ENCODE measurements around the gene YAP1.

YAP1 gene

GRCh38 chr11:102109896-102110760, at the start of gene YAP1:
YAP1 (plus strand) TSS chr11:102110447; CDS start chr11:102110849, 402 bp downstream.
- DNase-seq: no peak

DNA sequence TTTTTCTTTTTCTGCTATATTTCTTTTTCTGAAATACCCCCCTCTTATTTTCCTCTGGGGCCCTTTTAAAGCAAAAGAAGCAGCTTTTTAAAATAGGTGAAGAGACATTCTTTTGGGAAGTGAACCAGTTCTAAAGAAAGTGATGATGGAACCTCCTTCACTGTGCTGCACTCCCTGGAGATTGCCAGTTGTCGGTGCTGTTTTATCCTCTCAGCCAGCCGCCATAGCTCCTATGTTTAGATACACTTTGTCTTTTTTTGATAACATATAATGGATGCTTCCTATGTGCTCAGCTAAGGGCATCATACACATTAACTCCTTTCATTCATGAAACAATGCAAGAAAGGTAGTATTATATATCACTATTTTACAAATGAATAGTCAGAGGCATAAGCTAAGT, 49.0 kb upstream of the YAP1 start:
- no peak for DNase-seq

DNA sequence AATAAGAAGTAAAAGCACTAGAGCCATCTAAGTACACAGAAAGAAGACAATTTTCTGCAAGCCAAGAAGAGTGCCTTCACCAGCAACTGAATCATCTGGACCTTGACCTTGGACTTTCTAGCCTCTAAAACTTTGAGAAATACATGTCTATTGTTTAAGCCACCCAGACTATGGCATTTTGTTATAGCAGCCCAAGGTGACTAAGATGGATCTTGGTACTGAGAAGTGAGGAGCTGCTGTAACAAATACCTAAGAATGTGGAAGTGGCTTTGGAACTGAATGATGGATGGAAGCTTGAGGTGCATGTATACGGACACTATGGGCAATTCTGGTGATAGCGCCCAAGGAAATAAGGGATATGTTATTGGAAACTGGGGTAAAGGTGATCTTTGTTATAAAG, 48.1 kb upstream of the YAP1 start:
- DNase-seq: no peak

DNA sequence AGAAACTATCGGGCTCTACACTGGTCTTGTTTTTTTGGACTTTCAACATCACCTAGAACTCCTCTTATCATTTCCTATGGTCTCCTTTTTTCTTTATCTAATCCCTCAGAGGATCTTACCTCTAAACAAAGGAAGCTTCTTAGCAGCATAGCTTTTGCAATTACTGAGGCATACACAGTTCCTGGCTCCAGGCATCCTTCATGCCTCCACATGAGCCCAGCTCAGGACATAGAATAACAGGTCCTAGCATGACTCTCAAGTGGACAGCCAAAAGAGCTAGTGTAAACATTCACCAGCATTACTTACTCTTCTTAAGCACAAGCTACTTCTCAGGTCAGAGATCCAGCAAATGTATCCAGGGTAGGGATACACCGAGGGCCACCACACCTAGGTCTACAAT, 45.9 kb upstream of the YAP1 start:
- no peak for DNase-seq

DNA sequence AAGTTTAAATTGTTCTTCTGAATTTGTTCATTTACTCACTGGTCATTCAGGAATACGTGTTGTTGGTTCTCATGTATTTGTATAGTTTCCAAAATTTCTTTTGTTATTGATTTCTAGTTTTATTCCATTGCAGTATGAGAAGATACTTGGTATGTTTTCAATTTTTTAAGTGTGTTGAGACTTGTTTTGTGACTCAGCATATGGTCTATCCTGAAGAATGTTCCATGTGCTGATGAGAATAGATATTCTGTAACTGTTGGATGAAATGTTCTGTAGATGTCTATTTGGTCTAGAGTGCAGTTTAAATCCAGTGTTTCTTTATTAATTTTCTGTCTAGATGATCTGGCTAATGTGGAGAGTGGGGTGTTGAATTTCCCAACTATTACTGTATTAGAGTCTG, 39.5 kb upstream of the YAP1 start:
- DNase-seq: no peak

- DNase-seq: no peak
Measured at GRCh38 chr11:102071497-102072472, 38.5 kb upstream of the YAP1 start.

DNA sequence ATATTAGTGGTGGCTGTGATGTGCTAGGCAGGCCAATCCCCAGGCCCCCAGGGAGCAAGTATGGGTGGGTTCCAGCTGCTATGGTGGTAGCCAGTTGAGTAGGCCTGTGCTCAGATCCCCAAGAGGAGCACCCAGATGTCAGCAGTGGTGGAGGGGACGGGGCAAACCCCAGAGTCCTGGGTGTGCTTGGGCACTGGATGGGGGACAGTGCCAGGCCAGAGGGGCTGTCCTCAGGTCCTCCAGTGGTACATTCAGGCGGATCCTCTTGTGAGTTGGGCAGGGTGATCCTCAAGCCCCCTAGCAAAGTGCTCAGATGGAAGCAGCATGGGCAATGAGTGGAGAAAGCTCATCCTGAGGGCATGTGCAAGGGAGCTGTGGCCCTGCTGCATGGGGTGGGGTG, 37.0 kb upstream of the YAP1 start:
- no peak for DNase-seq

GRCh38 chr11:102079625-102080024, 30.6 kb upstream of the YAP1 start:
- no peak for DNase-seq

- DNase-seq: no peak
Measured at GRCh38 chr11:102081313-102081712, 28.9 kb upstream of the YAP1 start.

GRCh38 chr11:102085864-102086551, 24.2 kb upstream of the YAP1 start:
- DNase-seq: no peak

DNA sequence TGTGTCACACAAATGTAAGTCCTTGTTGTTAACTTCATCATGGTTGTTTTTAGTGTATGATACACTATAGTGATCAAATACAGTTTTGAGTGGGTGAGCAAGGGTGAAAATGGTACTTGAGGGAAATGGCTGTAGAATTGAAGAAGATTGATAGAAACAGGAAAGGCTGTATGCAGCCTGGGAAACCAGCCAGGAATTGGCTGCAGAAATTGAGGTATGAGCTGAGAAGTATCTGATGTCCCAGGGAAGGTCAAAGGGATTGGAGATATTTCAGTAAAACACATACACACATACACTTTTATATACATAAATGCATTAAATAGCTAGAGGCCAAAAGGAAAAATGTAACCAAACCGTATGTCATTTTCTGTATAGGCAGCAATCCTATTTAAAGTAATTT, 13.1 kb upstream of the YAP1 start:
- no peak for DNase-seq

DNA sequence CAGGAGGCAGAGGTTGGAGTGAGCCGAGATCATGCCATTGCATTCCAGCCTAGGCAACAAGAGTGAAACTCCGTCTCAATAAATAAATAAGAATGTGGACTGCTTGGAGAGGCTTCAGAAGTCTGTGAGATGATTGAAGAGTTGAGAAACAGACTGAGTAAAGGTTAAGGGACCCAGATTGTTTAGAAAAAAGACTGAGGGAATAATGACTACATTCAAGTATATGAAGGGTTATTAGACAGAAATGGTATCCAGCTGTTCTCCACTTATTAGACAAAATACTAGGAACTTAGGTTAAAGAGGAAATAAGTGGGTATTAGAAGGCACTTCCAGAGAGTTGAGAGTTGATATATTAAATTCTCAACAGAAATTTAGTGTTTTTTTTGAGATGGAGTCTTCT, 10.5 kb upstream of the YAP1 start:
- DNase-seq: no peak

GRCh38 chr11:102108734-102109440, 1.4 kb upstream of the YAP1 start:
- no peak for DNase-seq

- no peak for DNase-seq
Measured at GRCh38 chr11:102110761-102111010, 439 bp downstream of the YAP1 start.

- no peak for DNase-seq
Measured at GRCh38 chr11:102111011-102111786, 952 bp downstream of the YAP1 start.

- DNase-seq: no peak
Measured at GRCh38 chr11:102111787-102112508, 1.7 kb downstream of the YAP1 start.

DNA sequence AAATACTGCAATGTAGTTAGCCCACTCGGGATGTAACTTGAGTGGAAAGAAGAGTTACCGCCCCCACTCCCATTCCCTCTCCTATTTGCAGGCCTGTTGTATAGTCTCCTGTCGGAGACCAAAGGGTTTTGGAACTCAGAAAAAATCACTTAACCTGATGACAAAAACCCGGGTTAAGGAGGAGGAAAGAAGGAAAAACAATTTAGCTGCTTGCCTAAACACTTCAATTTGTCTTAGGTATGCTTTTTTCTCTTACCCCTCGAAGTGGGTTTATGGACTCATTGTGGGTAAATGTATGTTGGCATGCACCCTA, 2.2 kb downstream of the YAP1 start:
- DNase-seq: no peak

DNA sequence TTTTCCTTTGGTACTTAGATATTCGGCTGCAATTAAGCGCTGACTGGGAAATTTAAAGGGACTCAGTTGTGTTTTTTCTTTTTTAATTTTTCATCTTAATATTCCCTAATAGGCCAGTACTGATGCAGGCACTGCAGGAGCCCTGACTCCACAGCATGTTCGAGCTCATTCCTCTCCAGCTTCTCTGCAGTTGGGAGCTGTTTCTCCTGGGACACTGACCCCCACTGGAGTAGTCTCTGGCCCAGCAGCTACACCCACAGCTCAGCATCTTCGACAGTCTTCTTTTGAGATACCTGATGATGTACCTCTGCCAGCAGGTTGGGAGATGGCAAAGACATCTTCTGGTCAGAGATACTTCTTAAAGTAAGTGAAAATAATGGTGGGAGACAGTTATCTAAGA, 3.8 kb downstream of the YAP1 start:
- no peak for DNase-seq

DNA sequence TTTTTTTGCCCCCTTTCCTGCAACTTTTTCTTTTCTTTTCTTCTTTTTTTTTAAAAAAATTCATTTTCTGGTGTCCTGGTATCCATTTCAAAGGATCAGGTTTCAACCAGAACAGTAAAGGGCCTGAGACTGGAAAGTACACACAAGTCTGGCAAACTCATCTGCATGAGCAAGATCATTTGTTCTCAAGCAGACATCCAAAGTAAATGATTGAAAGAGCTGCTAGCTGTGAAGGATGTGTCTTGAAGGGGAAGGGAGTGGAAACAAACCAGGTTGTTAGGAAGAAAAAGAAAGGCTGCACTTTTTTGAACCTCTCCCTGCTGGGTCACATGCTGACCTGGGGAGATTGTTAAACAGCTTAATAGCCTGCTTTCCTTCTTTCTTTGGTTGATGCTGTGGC, 5.3 kb downstream of the YAP1 start:
- no peak for DNase-seq

- DNase-seq: no peak
Measured at GRCh38 chr11:102116453-102117205, 6.4 kb downstream of the YAP1 start.
